K562 (cell line): Measurements from ENCODE around the gene ANO2. TPM values are rescaled to one million over a fixed set of nuclear protein-coding genes. Genes with fewer than 3 reads are reported as not detected.

Source experiments
- ATAC-seq: fragments of 200-7000 bp; cut with Tn5 transposase; 3 replicates; pipeline ENCODE4 v1.9.1; 2020; ENCODE audit warnings: moderate library complexity
- BruUV-seq: library from RNA; stranded (reverse); fragments of 400-500 nt; replicated peaks from 2 replicates; lab custom pipeline; 2021; lab: Mats Ljungman, UMichigan
- CTCF ChIA-PET: fragments of 300-600 bp; formaldehyde crosslinking; extraction: SDS; loops from one replicate; lab custom pipeline; 2021; ENCODE audit warnings: low intra/inter-chr PET ratio; lab: Yijun Ruan, JAX
- POLR2A ChIA-PET: fragments of 300-600, 350-650 bp; sonication (Branson Sonifier 250); formaldehyde crosslinking; extraction: SDS; loops from one replicate; lab custom pipeline; 2021; ENCODE audit warnings: antibody characterized with exemption, inconsistent platforms; lab: Yijun Ruan, JAX
- DNase-seq, 4 experiments: peaks; one replicate each; pipeline versions ENCODE4 v3.0.0 to v3.0.0-alpha.2; 2011 to 2018; ENCODE audit warnings: low spot score in 3 of 4, mixed read lengths in 3 of 4; ENCODE audit errors: extremely low read depth in 1 of 4
- FAIRE-seq: peaks from 2 replicates; lab custom pipeline; 2011; peaks lifted over from hg19 to GRCh38; lab: Jason Lieb, UNC
- H2AFZ ChIP-seq: 2 replicates; pipeline ENCODE4 v1.6.0; 2011; ENCODE audit warnings: low read depth, low read length, control low read depth, inconsistent platforms
- H3K27ac ChIP-seq: fragments of 200-600 bp; 3 replicates; pipeline ENCODE4 v1.8.0; 2011; ENCODE audit warnings: low read depth, mild to moderate bottlenecking, control low read depth, inconsistent platforms, low read length, moderate library complexity, mixed read lengths; ENCODE audit errors: extremely low read depth
- H3K27me3 ChIP-seq, 2 experiments: fragments of 300-600 bp in 1 of 2; 2 replicates in 1 of 2; 3 replicates in 1 of 2; pipeline versions ENCODE4 v1.6.0 to v1.8.0; 2011; ENCODE audit warnings: inconsistent platforms in 2 of 2, low read length in 2 of 2, mild to moderate bottlenecking in 1 of 2, mixed read lengths in 1 of 2, moderate library complexity in 1 of 2; ENCODE audit not compliant: control insufficient read depth in 2 of 2, insufficient read depth in 2 of 2
- H3K36me3 ChIP-seq: fragments of 300-600 bp; 3 replicates; pipeline ENCODE4 v1.8.0; 2011; ENCODE audit warnings: mild to moderate bottlenecking, low read length, inconsistent platforms; ENCODE audit not compliant: control insufficient read depth, insufficient read depth
- H3K4me1 ChIP-seq, 2 experiments: fragments of 200-600 bp in 1 of 2; replicated peaks in 1 of 2; 2 replicates in 1 of 2; 3 replicates in 1 of 2; pipeline versions ENCODE4 v1.5.1 to v1.8.0; 2011; ENCODE audit warnings: inconsistent platforms in 2 of 2, low read length in 2 of 2, mild to moderate bottlenecking in 1 of 2, mixed read lengths in 1 of 2, moderate library complexity in 1 of 2; ENCODE audit not compliant: control insufficient read depth in 2 of 2, insufficient read depth in 2 of 2
- H3K4me2 ChIP-seq: 2 replicates; pipeline ENCODE4 v1.6.1; 2011; ENCODE audit warnings: low read length, control low read depth, inconsistent platforms, mixed read lengths; ENCODE audit not compliant: insufficient read depth
- H3K4me3 ChIP-seq: fragments of 200-600 bp; sonication (generic), shearing (Covaris generic); 2 replicates; pipeline ENCODE4 v1.5.1; 2016; ENCODE audit warnings: control low read depth, inconsistent platforms
- H3K79me2 ChIP-seq: fragments of 200-600 bp; 3 replicates; pipeline ENCODE4 v1.8.0; 2011; ENCODE audit warnings: low read length, inconsistent platforms; ENCODE audit not compliant: control insufficient read depth, insufficient read depth
- H3K9ac ChIP-seq, 2 experiments: 2 replicates each; pipeline versions ENCODE4 v1.6.0 to v1.6.1; 2011; ENCODE audit warnings: low read depth in 2 of 2, low read length in 2 of 2, control low read depth in 1 of 2, inconsistent platforms in 1 of 2, mild to moderate bottlenecking in 1 of 2, mixed read lengths in 1 of 2; ENCODE audit not compliant: insufficient read depth in 1 of 2
- H3K9me1 ChIP-seq: one replicate; pipeline ENCODE4 v1.6.0; 2011; ENCODE audit warnings: inconsistent platforms, mild to moderate bottlenecking, low read length, moderate library complexity; ENCODE audit not compliant: control insufficient read depth, insufficient read depth
- H3K9me3 ChIP-seq: replicated peaks from 2 replicates; pipeline ENCODE4 v1.5.1; 2011; ENCODE audit warnings: low read depth, low read length, inconsistent platforms; ENCODE audit not compliant: control insufficient read depth, insufficient read depth
- H4K20me1 ChIP-seq: replicated peaks from 2 replicates; pipeline ENCODE4 v1.6.1; 2011; ENCODE audit warnings: low read length, inconsistent platforms, mixed read lengths; ENCODE audit not compliant: control insufficient read depth, insufficient read depth
- CBFA2T2 ChIP-seq: fragments of 450-650 bp; conservative IDR thresholded peaks from 2 replicates; pipeline ENCODE4 v1.6.1; 2017; ENCODE audit warnings: mild to moderate bottlenecking
- CBX5 ChIP-seq: IDR thresholded peaks from 2 replicates; pipeline ENCODE4 v1.6.1; 2014; ENCODE audit warnings: low read depth, borderline replicate concordance
- CEBPG ChIP-seq, 3 experiments: fragments of 200-800 bp in 1 of 3; sonication (Bioruptor generic) in 1 of 3; sonication (generic) in 1 of 3; formaldehyde crosslinking in 1 of 3; IDR thresholded peaks in 2 of 3; conservative IDR thresholded peaks in 1 of 3; 2 replicates each; pipeline versions ENCODE4 v1.6.1 to v1.8.0; 2016 to 2022; ENCODE audit warnings: missing compliant biosample characterization in 2 of 3, missing genetic modification characterization in 2 of 3, mild to moderate bottlenecking in 1 of 3, missing genetic modification reagents in 1 of 3
- FOSL1 ChIP-seq: fragments of 200-800 bp; sonication (Bioruptor generic); conservative IDR thresholded peaks from 2 replicates; pipeline ENCODE4 v1.6.1; 2016; ENCODE audit warnings: missing genetic modification characterization, missing compliant biosample characterization
- GTF2B ChIP-seq: IDR thresholded peaks from 2 replicates; pipeline ENCODE4 v1.6.1; 2011; ENCODE audit not compliant: insufficient read length; ENCODE audit errors: extremely low read depth
- MYC ChIP-seq, 2 experiments: fragments of 250-450 bp in 1 of 2; sonication (Bioruptor Pico) in 1 of 2; IDR thresholded peaks; 2 replicates each; pipeline versions ENCODE4 v1.5.1 to v1.6.1; 2012 to 2021; ENCODE audit warnings: low read depth in 2 of 2, borderline replicate concordance in 1 of 2, improper control_type of control experiment in 1 of 2, low read length in 1 of 2, mild to moderate bottlenecking in 1 of 2, moderate library complexity in 1 of 2
- NR0B1 ChIP-seq: fragments of 450-650 bp; IDR thresholded peaks from one replicate; pipeline ENCODE4 v1.6.1; 2018; ENCODE audit warnings: mild to moderate bottlenecking, moderate library complexity; ENCODE audit not compliant: partially characterized antibody
- RBM25 ChIP-seq: fragments of 200-400 bp; formaldehyde crosslinking; IDR thresholded peaks from 2 replicates; pipeline ENCODE4 v1.6.1; 2018; ENCODE audit warnings: low read length, low read depth, moderate library complexity; ENCODE audit not compliant: severe bottlenecking
- SIN3A ChIP-seq, 2 experiments: fragments of 150-350 bp in 1 of 2; IDR thresholded peaks; 2 replicates each; pipeline ENCODE4 v1.6.1; 2011 to 2016; ENCODE audit warnings: borderline replicate concordance in 2 of 2, low read depth in 2 of 2, low read length in 2 of 2, mild to moderate bottlenecking in 2 of 2, moderate library complexity in 2 of 2; ENCODE audit not compliant: control insufficient read depth in 1 of 2
- STAT5B ChIP-seq: fragments of 250-450 bp; sonication (Bioruptor Pico); IDR thresholded peaks from 2 replicates; pipeline ENCODE4 v1.8.0; 2021; ENCODE audit warnings: mild to moderate bottlenecking, inconsistent platforms
- SUPT5H ChIP-seq: fragments of 450-650 bp; IDR thresholded peaks from 2 replicates; pipeline ENCODE4 v1.6.1; 2016
- ZBTB49 ChIP-seq: sonication (generic); formaldehyde crosslinking; IDR thresholded peaks from 2 replicates; pipeline ENCODE4 v1.8.0; 2022; ENCODE audit warnings: missing genetic modification reagents, mild to moderate bottlenecking, borderline replicate concordance
- ZZZ3 ChIP-seq: fragments of 450-650 bp; IDR thresholded peaks from 2 replicates; pipeline ENCODE4 v1.6.1; 2016; ENCODE audit warnings: antibody characterized with exemption, mild to moderate bottlenecking, moderate library complexity
- WGBS: fragments of 100-300 bp; shearing (Covaris generic); methylation state at CpG from one replicate; pipeline ENCODE4 v1.1.6; 2016; ENCODE audit warnings: low coverage, mixed read lengths; ENCODE audit not compliant: insufficient coverage; ENCODE audit errors: missing lambda C conversion rate; 5-methylcytosine and 5-hydroxymethylcytosine counted together
- in situ Hi-C: fragments of 300-500 bp; cut with MboI; formaldehyde crosslinking; loops from 4 replicates; pipeline ENCODE4 v1.15.0; 2018; ENCODE audit warnings: inconsistent platforms, mixed read lengths
- intact Hi-C: fragments of 100-400 bp; cut with micrococcal nuclease; formaldehyde crosslinking; loops from 2 replicates; pipeline ENCODE4 v1.14.2; 2022
- polyA plus RNA-seq, 8 experiments: library from polyadenylated mRNA; depleted of rRNA in 4 of 8; stranded (reverse) in 5 of 8; unstranded in 3 of 8; fragments of >200 nt; fragmentation: Nextera tagmentation in 2 of 8; fragmentation: Illumina TruSeq in 1 of 8; extraction: Ambion mirVana in 2 of 8; extraction: Trizol in 1 of 8; gene quantifications; 2 replicates each; pipeline versions ENCODE4 v1.2.1 to v1.2.3, GENCODE V29; 2011 to 2014; ENCODE audit warnings: inconsistent platforms in 1 of 8, missing spikeins in 1 of 8
- total RNA-seq, 7 experiments: library from RNA; depleted of rRNA in 6 of 7; stranded (reverse); fragments of >200 nt in 6 of 7; fragmentation: Illumina TruSeq in 2 of 7; extraction: Trizol in 2 of 7; gene quantifications; 2 replicates each; pipeline versions ENCODE4 v1.2.1 to v1.2.3, GENCODE V29; 2011 to 2021; ENCODE audit warnings: low replicate concordance in 1 of 7
- TF ChIP-seq, protein P1 (sequence below): fragments of 450-650 bp; formaldehyde crosslinking; IDR thresholded peaks from 2 replicates; pipeline ENCODE4 v1.4.0; 2020; ENCODE audit warnings: mild to moderate bottlenecking, moderate library complexity

The ANO2 gene
- total and polyA plus RNA-seq, 9 of the 15 experiments (the other 6 are each of a cell fraction or from before 2014, with no cell fraction given): 0.64 TPM; not detected in 8

- TF ChIP-seq, protein P1, sequence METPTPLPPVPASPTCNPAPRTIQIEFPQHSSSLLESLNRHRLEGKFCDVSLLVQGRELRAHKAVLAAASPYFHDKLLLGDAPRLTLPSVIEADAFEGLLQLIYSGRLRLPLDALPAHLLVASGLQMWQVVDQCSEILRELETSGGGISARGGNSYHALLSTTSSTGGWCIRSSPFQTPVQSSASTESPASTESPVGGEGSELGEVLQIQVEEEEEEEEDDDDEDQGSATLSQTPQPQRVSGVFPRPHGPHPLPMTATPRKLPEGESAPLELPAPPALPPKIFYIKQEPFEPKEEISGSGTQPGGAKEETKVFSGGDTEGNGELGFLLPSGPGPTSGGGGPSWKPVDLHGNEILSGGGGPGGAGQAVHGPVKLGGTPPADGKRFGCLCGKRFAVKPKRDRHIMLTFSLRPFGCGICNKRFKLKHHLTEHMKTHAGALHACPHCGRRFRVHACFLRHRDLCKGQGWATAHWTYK: no peak
These were observed 328.2 kb downstream of the ANO2 start (continued) for GRCh38 chr12:5616854-5617253.

DNA sequence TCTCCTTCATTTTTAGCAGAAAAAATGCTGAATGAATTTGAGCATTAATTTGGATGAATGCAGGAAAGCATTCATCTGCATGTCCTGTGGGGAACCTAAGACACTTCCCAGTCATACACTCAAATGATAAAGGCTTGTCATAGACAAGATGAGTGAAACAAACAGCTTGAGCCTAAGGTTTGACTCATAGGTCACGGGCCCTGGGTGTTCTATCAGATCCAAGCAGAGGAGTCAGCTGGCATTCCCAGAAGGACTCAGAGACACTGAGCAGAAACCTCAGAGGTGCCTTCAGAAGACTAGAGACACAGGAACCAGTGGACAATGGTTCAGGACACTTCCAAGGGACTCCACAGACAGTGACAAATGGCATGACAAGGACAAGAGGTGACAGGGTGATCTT, 329.3 kb downstream of the ANO2 start:
- no peak overlapping the region for H3K4me2 ChIP-seq
- ATAC-seq (no peak), FAIRE-seq (peak; percentile 40), DNase-seq (peak in 2 of 4 experiments; percentile 9 to 45)
- intact Hi-C loops (no loop called here), in situ Hi-C loops (no loop called here)
- no peaks in the 10 kb centered on the region for H4K20me1 ChIP-seq
- no peaks in the 10 kb centered on the region for H3K36me3 ChIP-seq
- H3K4me3 ChIP-seq: no peak overlapping the region
- H3K9ac ChIP-seq: no peak overlapping the region
- ChIA-PET POLR2A (interaction anchor here (0.7 kb wide), 1 partner anchor 537 kb away, joined by 3 read pairs; no protein-coding TSS in a partner anchor), CTCF (no interaction called here)
- peaks cover 2 to 8% of the 10 kb centered on the region in 2 experiments; a peak in 3 of 5 replicates for H3K4me1 ChIP-seq
- no TSS peak for BruUV-seq
- H3K9me3 ChIP-seq: no peaks in the 10 kb centered on the region
- H3K27me3 ChIP-seq: no peaks in the 10 kb centered on the region
- H2AFZ ChIP-seq: no peak overlapping the region
- H3K9me1 ChIP-seq: no peaks in the 10 kb centered on the region
- no peak overlapping the region for H3K27ac ChIP-seq
- no peaks in the 10 kb centered on the region for H3K79me2 ChIP-seq
- 0% methylated on average over 1 of the region's 1 CpG for WGBS
- TF ChIP-seq CBX5 (no peak), MYC (IDR thresholded peaks at IDR 0.05; ENCODE audit: low read depth, low read length) (no peak), MYC (CRISPR knock-in tag; IDR thresholded peaks at IDR 0.05; ENCODE audit: borderline replicate concordance, low read depth) (no peak), CEBPG (CRISPR knock-in tag; IDR thresholded peaks at IDR 0.05) (no peak), CEBPG (tag; conservative IDR thresholded peaks at IDR 0.05 in 1 of 2, IDR thresholded peaks at IDR 0.05 in 1 of 2) (no peak), RBM25 (no peak), FOSL1 (tag) (peak; percentile 90), STAT5B (no peak), SUPT5H (no peak), CBFA2T2 (peak; percentile 63), ZZZ3 (no peak), SIN3A (IDR thresholded peaks at IDR 0.05; ENCODE audit: borderline replicate concordance in 2 of 2, control insufficient read depth in 1 of 2, low read depth in 2 of 2, low read length in 2 of 2) (no peak), ZBTB49 (CRISPR knock-in tag) (no peak), GTF2B (no peak), NR0B1 (no peak)
